Panc1 (cell line): ENCODE measurements around the gene TBC1D16. TPM values are rescaled to one million over a fixed set of nuclear protein-coding genes. Genes with fewer than 3 reads are reported as not detected.

Experiments
- ATAC-seq: fragments of 200-7000 bp; cut with Tn5 transposase; 2 replicates; pipeline ENCODE4 v1.9.1; 2020; ENCODE audit warnings: mild to moderate bottlenecking, moderate library complexity
- BruUV-seq: library from RNA; stranded (reverse); fragments of 400-500 nt; replicated peaks from 2 replicates; lab custom pipeline; 2021; lab: Mats Ljungman, UMichigan
- CTCF ChIA-PET: fragments of 300-600 bp; sonication (Branson Sonifier 250); formaldehyde crosslinking; loops from one replicate; lab custom pipeline; 2022; ENCODE audit warnings: antibody characterized with exemption; lab: Charles Lee
- POLR2A ChIA-PET: fragments of 300-600 bp; sonication (Branson Sonifier 250); formaldehyde crosslinking; loops from one replicate; lab custom pipeline; 2022; ENCODE audit warnings: antibody characterized with exemption; lab: Charles Lee
- DNase-seq: peaks from one replicate; pipeline ENCODE4 v3.0.0-alpha.2; 2010; ENCODE audit warnings: low read depth, low spot score
- H3K27ac ChIP-seq: 2 replicates; pipeline ENCODE4 v1.5.1; 2011; ENCODE audit warnings: mild to moderate bottlenecking, low read length, inconsistent platforms
- H3K27me3 ChIP-seq: fragments of 200-500 bp; sonication (Bioruptor generic); 2 replicates; pipeline ENCODE4 v1.6.0; 2014; ENCODE audit warnings: low read length, inconsistent platforms; ENCODE audit not compliant: control insufficient read depth, insufficient read depth
- H3K36me3 ChIP-seq: fragments of 200-500 bp; sonication (Bioruptor generic); 2 replicates; pipeline ENCODE4 v1.5.1; 2014; ENCODE audit warnings: inconsistent platforms, mild to moderate bottlenecking, low read length, moderate library complexity; ENCODE audit not compliant: control insufficient read depth, insufficient read depth
- H3K4me1 ChIP-seq: 2 replicates; pipeline ENCODE4 v1.5.1; 2011; ENCODE audit warnings: inconsistent platforms, mild to moderate bottlenecking, low read length, moderate library complexity; ENCODE audit not compliant: control insufficient read depth, insufficient read depth
- H3K4me3 ChIP-seq, 2 experiments: 2 replicates each; pipeline ENCODE4 v1.5.1; 2011 to 2012; ENCODE audit warnings: low read depth in 2 of 2, low read length in 2 of 2, mild to moderate bottlenecking in 2 of 2, inconsistent platforms in 1 of 2, moderate library complexity in 1 of 2
- H3K9me3 ChIP-seq: fragments of 200-500 bp; sonication (Bioruptor generic); 2 replicates; pipeline ENCODE4 v1.5.1; 2014; ENCODE audit warnings: low read depth, mild to moderate bottlenecking, inconsistent platforms, low read length, moderate library complexity; ENCODE audit not compliant: control insufficient read depth, insufficient read depth
- POLR2AphosphoS5 ChIP-seq: IDR thresholded peaks from 2 replicates; pipeline ENCODE4 v1.6.1; 2012; ENCODE audit warnings: mild to moderate bottlenecking, low read depth, low read length, moderate library complexity
- SIN3A ChIP-seq: IDR thresholded peaks from 2 replicates; pipeline ENCODE4 v1.6.1; 2012; ENCODE audit warnings: low read depth, mild to moderate bottlenecking, low read length, moderate library complexity, borderline replicate concordance; ENCODE audit not compliant: insufficient read depth
- TCF7L2 ChIP-seq: IDR thresholded peaks from 2 replicates; pipeline ENCODE4 v1.6.1; 2011; ENCODE audit warnings: mild to moderate bottlenecking, low read depth, low read length, inconsistent platforms
- in situ Hi-C: cut with HindIII; loops from 2 replicates; pipeline ENCODE4 v1.10.0; 2016; ENCODE audit warnings: low sequenced_read_pairs, low pct_unique_long_range_greater_than_20kb
- intact Hi-C: fragments of 100-400 bp; cut with micrococcal nuclease; formaldehyde crosslinking; loops from one replicate; pipeline ENCODE4 v1.10.0; 2022; ENCODE audit not compliant: unreplicated experiment
- total RNA-seq: library from RNA; stranded (reverse); gene quantifications from one replicate; pipeline ENCODE4 v1.2.1, GENCODE V29; 2021; ENCODE audit not compliant: unreplicated experiment
- TF ChIP-seq, protein P1 (sequence below), 2 experiments: IDR thresholded peaks; 2 replicates each; pipeline ENCODE4 v1.6.1; 2011 to 2012; ENCODE audit warnings: low read depth in 2 of 2, control low read depth in 1 of 2, low read length in 1 of 2, mild to moderate bottlenecking in 1 of 2, moderate library complexity in 1 of 2; ENCODE audit not compliant: insufficient read depth in 1 of 2
- TF ChIP-seq, protein P2 (sequence below): fragments of 450-650 bp; IDR thresholded peaks from 2 replicates; pipeline ENCODE4 v1.5.1; 2017; ENCODE audit warnings: mild to moderate bottlenecking

Gene TBC1D16
- total RNA-seq, 1 experiment from 2014 or later, result 41.6 TPM

DNA sequence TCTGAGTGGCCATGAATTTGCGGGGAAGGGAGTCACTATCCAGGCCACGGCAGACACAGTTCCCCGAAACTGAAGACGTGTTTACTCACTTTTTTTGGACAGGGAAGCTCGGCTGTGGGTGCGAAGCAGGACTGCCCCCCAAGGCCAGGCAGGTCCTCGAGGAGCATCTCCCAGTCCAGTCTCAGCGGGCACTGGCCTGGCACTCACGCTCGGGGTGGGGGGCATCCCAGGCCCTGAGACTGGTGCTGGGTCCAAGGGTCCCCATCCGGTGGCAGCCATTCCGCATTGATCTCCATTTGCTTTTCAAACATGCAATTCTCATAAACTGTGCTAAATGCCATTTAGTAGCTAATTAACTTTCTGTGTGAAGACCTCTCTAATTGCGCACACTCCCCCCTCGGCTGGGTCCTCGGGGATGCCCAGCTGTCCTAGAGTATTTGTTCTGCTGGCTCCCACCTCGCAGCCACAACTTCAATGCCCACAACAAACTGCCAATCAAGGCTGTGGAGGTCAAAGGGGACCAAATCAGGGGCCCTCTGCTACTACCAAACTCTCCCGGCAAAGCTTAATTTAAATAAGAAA is 50.2 kb downstream of the TBC1D16 start:
- intact Hi-C loops, result loop anchor here (5.0 kb wide), 1 partner anchor 148 kb away; the partner anchor contains the start of gene CBX4
- H3K4me1 ChIP-seq, result peaks cover 55% of the 10 kb centered on the region
- H3K4me3 ChIP-seq, result no peak overlapping the region
- ChIA-PET CTCF (interaction anchor here (1.0 kb wide), 1 partner anchor 153 kb away, joined by 3 read pairs; no protein-coding TSS in a partner anchor), POLR2A (no interaction called here)
- no peak for ATAC-seq
- H3K27ac ChIP-seq, result peak overlapping the region; percentile 8; the same call in 1 of the 2 replicates
- DNase-seq, result no peak
- no peaks in the 10 kb centered on the region for H3K36me3 ChIP-seq
- in situ Hi-C loops, result loop anchor here (25.0 kb wide), 2 partner anchors 123 to 198 kb away; partner anchors contain the start of genes CBX2 and CBX8
- no peaks in the 10 kb centered on the region for H3K9me3 ChIP-seq
- no TSS peak for BruUV-seq
- H3K27me3 ChIP-seq, result no peaks in the 10 kb centered on the region
- TF ChIP-seq TCF7L2 (no peak), POLR2AphosphoS5 (no peak), SIN3A (no peak)
- TF ChIP-seq, protein P1, sequence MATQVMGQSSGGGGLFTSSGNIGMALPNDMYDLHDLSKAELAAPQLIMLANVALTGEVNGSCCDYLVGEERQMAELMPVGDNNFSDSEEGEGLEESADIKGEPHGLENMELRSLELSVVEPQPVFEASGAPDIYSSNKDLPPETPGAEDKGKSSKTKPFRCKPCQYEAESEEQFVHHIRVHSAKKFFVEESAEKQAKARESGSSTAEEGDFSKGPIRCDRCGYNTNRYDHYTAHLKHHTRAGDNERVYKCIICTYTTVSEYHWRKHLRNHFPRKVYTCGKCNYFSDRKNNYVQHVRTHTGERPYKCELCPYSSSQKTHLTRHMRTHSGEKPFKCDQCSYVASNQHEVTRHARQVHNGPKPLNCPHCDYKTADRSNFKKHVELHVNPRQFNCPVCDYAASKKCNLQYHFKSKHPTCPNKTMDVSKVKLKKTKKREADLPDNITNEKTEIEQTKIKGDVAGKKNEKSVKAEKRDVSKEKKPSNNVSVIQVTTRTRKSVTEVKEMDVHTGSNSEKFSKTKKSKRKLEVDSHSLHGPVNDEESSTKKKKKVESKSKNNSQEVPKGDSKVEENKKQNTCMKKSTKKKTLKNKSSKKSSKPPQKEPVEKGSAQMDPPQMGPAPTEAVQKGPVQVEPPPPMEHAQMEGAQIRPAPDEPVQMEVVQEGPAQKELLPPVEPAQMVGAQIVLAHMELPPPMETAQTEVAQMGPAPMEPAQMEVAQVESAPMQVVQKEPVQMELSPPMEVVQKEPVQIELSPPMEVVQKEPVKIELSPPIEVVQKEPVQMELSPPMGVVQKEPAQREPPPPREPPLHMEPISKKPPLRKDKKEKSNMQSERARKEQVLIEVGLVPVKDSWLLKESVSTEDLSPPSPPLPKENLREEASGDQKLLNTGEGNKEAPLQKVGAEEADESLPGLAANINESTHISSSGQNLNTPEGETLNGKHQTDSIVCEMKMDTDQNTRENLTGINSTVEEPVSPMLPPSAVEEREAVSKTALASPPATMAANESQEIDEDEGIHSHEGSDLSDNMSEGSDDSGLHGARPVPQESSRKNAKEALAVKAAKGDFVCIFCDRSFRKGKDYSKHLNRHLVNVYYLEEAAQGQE (IDR thresholded peaks at IDR 0.05; ENCODE audit: insufficient read depth in 1 of 2, low read depth in 2 of 2, low read length in 1 of 2), result no peak
- TF ChIP-seq, protein P2, sequence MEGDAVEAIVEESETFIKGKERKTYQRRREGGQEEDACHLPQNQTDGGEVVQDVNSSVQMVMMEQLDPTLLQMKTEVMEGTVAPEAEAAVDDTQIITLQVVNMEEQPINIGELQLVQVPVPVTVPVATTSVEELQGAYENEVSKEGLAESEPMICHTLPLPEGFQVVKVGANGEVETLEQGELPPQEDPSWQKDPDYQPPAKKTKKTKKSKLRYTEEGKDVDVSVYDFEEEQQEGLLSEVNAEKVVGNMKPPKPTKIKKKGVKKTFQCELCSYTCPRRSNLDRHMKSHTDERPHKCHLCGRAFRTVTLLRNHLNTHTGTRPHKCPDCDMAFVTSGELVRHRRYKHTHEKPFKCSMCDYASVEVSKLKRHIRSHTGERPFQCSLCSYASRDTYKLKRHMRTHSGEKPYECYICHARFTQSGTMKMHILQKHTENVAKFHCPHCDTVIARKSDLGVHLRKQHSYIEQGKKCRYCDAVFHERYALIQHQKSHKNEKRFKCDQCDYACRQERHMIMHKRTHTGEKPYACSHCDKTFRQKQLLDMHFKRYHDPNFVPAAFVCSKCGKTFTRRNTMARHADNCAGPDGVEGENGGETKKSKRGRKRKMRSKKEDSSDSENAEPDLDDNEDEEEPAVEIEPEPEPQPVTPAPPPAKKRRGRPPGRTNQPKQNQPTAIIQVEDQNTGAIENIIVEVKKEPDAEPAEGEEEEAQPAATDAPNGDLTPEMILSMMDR, result no peak

DNA sequence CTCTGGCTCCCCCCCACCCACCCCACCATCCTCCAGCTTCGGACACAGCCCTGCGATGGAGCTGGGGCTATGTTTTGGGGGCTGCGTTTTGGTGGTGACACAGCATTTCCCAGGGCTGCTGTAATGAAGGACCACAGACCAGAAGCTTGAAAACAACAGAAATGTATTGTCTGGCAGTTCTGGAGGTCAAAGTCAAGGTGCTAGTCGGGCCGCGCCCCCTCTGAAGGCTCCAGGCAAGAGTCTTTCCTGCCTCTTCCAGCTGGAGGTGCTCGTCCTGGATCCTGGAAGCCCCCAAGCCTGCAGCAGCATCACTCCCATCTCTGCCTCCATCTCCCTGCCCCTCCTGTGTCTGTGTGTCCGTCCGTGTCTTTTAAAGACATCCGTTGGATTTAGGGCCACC is 50.8 kb downstream of the TBC1D16 start:
- H3K27ac ChIP-seq, result peak overlapping the region; percentile 8; the same call in 1 of the 2 replicates
- no peak overlapping the region for H3K4me3 ChIP-seq
- in situ Hi-C loops, result loop anchor here (25.0 kb wide), 2 partner anchors 123 to 198 kb away; partner anchors contain the start of genes CBX2 and CBX8
- no peak for DNase-seq
- ATAC-seq, result no peak
- TF ChIP-seq POLR2AphosphoS5 (no peak), TCF7L2 (no peak), SIN3A (no peak)
- TF ChIP-seq, protein P2, result no peak
- TF ChIP-seq, protein P1 (IDR thresholded peaks at IDR 0.05; ENCODE audit: insufficient read depth in 1 of 2, low read depth in 2 of 2, low read length in 1 of 2), result no peak
- H3K4me1 ChIP-seq, result peaks cover 50% of the 10 kb centered on the region
- no peaks in the 10 kb centered on the region for H3K36me3 ChIP-seq
- no peaks in the 10 kb centered on the region for H3K9me3 ChIP-seq
- ChIA-PET POLR2A (no interaction called here), CTCF (no interaction called here)
- BruUV-seq, result no TSS peak
- intact Hi-C loops, result loop anchor here (5.0 kb wide), 1 partner anchor 148 kb away; the partner anchor contains the start of gene CBX4
- no peaks in the 10 kb centered on the region for H3K27me3 ChIP-seq
